ENCODE results near the gene PAFAH1B1. TPM values are rescaled to one million over a fixed set of nuclear protein-coding genes. Genes with fewer than 3 reads are reported as not detected.

PAFAH1B1 gene
- total and polyA plus RNA-seq, 2 experiments from 2014 or later: 69.9 to 71.7 TPM

GRCh38 chr17:2713881-2714280 lies 120.4 kb downstream of the PAFAH1B1 start:
- DNase-seq (ENCODE audit: low spot score) (no peak), ATAC-seq (no peak)
- Histone ChIP-seq H3K79me2 (replicated peaks; ENCODE audit: insufficient read depth) (peaks cover 21% of the 10 kb centered on the region), H3F3A (replicated peaks; ENCODE audit: low read depth) (peaks cover 19% of the 10 kb centered on the region; the same call in 1 of the 2 replicates), H3K27me3 (ENCODE audit: insufficient read depth) (peaks cover 22% of the 10 kb centered on the region; the same call in 1 of the 2 replicates), H3K9me2 (ENCODE audit: insufficient read depth) (no peaks in the 10 kb centered on the region), H3K27ac (ENCODE audit: low read depth) (no peak overlapping the region; the same call in 1 of the 2 replicates), H3K36me3 (ENCODE audit: insufficient read depth) (no peaks in the 10 kb centered on the region), H3K4me3 (no peak overlapping the region), H3K4me2 (no peak overlapping the region), H3K4me1 (ENCODE audit: insufficient read depth) (peaks cover 22% of the 10 kb centered on the region), H4K20me1 (replicated peaks; ENCODE audit: insufficient read depth) (peaks cover 10% of the 10 kb centered on the region), H2AFZ (no peak overlapping the region)
- H3K27me3 Mint-ChIP-seq (ENCODE audit: insufficient read depth, low read depth, poor library complexity): peaks cover 27% of the 10 kb centered on the region
- no peak overlapping the region for H3K27ac Mint-ChIP-seq
- H3K4me1 Mint-ChIP-seq: peaks cover 28% of the 10 kb centered on the region
- H3K4me3 Mint-ChIP-seq: no peak overlapping the region; the same call in 2 of the 3 replicates
- H3K9me3 Mint-ChIP-seq: no peaks in the 10 kb centered on the region
- no peak for TF ChIP-seq EZH2phosphoT487 (IDR thresholded peaks at IDR 0.05; ENCODE audit: unreplicated experiment)
- no peaks in the 10 kb centered on the region; the same call in 2 of the 3 replicates for H3K36me3 Mint-ChIP-seq (ENCODE audit: low read depth)

GRCh38 chr17:2716649-2717048 lies 123.2 kb downstream of the PAFAH1B1 start:
- no peaks in the 10 kb centered on the region for H4K20me1 ChIP-seq (replicated peaks; ENCODE audit: insufficient read depth)
- H3K4me2 ChIP-seq: no peak overlapping the region
- no peaks in the 10 kb centered on the region for H3K79me2 ChIP-seq (replicated peaks; ENCODE audit: insufficient read depth)
- DNase-seq (ENCODE audit: low spot score) (no peak), ATAC-seq (no peak; the same call in 2 of the 3 replicates)
- H3K27ac Mint-ChIP-seq: no peak overlapping the region
- H3K9me3 Mint-ChIP-seq: no peaks in the 10 kb centered on the region
- H3K4me3 Mint-ChIP-seq: no peak overlapping the region
- H3F3A ChIP-seq (replicated peaks; ENCODE audit: low read depth): peaks cover 10% of the 10 kb centered on the region; the same call in 1 of the 2 replicates
- H3K27me3 Mint-ChIP-seq (ENCODE audit: insufficient read depth, low read depth, poor library complexity): peaks cover 20% of the 10 kb centered on the region
- H3K36me3 Mint-ChIP-seq (ENCODE audit: low read depth): no peaks in the 10 kb centered on the region
- no peaks in the 10 kb centered on the region for H3K36me3 ChIP-seq (ENCODE audit: insufficient read depth)
- no peak overlapping the region for H3K4me3 ChIP-seq
- peaks cover 20% of the 10 kb centered on the region for H3K4me1 ChIP-seq (ENCODE audit: insufficient read depth)
- no peaks in the 10 kb centered on the region for H3K9me2 ChIP-seq (ENCODE audit: insufficient read depth)
- H3K4me1 Mint-ChIP-seq: peaks cover 22% of the 10 kb centered on the region
- peaks cover 11% of the 10 kb centered on the region; the same call in 1 of the 2 replicates for H3K27me3 ChIP-seq (ENCODE audit: insufficient read depth)
- no peak overlapping the region for H2AFZ ChIP-seq
- no peak overlapping the region for H3K27ac ChIP-seq (ENCODE audit: low read depth)
- TF ChIP-seq CREB1 (CRISPR knock-in tag; IDR thresholded peaks at IDR 0.05; ENCODE audit: low read depth) (no peak), ZNF462 (CRISPR knock-in tag; IDR thresholded peaks at IDR 0.05) (no peak), STAT1 (IDR thresholded peaks at IDR 0.05; ENCODE audit: unreplicated experiment) (no peak), POLR2AphosphoS5 (IDR thresholded peaks at IDR 0.05; ENCODE audit: low read depth) (no peak), ZNF331 (CRISPR knock-in tag; IDR thresholded peaks at IDR 0.05; ENCODE audit: low read depth) (no peak), NANOG (IDR thresholded peaks at IDR 0.05; ENCODE audit: borderline replicate concordance) (no peak), EZH2 (IDR thresholded peaks at IDR 0.05; ENCODE audit: low read depth, unreplicated experiment) (no peak), JUNB (IDR thresholded peaks at IDR 0.05; ENCODE audit: unreplicated experiment) (no peak), CTCF (conservative IDR thresholded peaks at IDR 0.05; ENCODE audit: low read depth in 2 of 2) (no peak), ETS1 (IDR thresholded peaks at IDR 0.05) (no peak), EZH2phosphoT487 (IDR thresholded peaks at IDR 0.05; ENCODE audit: unreplicated experiment) (no peak), ZNF114 (CRISPR knock-in tag; IDR thresholded peaks at IDR 0.05) (no peak)

Measured in GM23338 (cell line).